ENCODE measurements around the gene BIN1.
"Not testable (repeated sequence)": the region's sequence is repeated elsewhere in the genome, so short reads cannot be mapped to it uniquely, and the experiment has no call there.

BIN1 gene

GRCh38 chr2:127039387-127040031 lies 67.4 kb downstream of the BIN1 start:
- Mint-ChIP-seq H3K9me3 (no peaks in the 10 kb centered on the region), H3K4me1 (ENCODE audit: low read depth) (peaks cover 5% of the 10 kb centered on the region), H3K36me3 (ENCODE audit: low read depth) (no peaks in the 10 kb centered on the region), H3K27me3 (no peaks in the 10 kb centered on the region), H3K27ac (no peak overlapping the region), H3K4me3 (no peak overlapping the region)

GRCh38 chr2:127037476-127037875 lies 69.5 kb downstream of the BIN1 start:
- Mint-ChIP-seq H3K9me3 (no peaks in the 10 kb centered on the region), H3K27ac (no peak overlapping the region), H3K4me3 (no peak overlapping the region), H3K27me3 (no peaks in the 10 kb centered on the region), H3K4me1 (ENCODE audit: low read depth) (peaks cover 5% of the 10 kb centered on the region), H3K36me3 (ENCODE audit: low read depth) (no peaks in the 10 kb centered on the region)

- peaks cover 6% of the 10 kb centered on the region for H3K27me3 Mint-ChIP-seq
- no peak overlapping the region for H3K4me3 Mint-ChIP-seq
- H3K9me3 Mint-ChIP-seq = no peaks in the 10 kb centered on the region
- peaks cover 5% of the 10 kb centered on the region for H3K4me1 Mint-ChIP-seq (ENCODE audit: low read depth)
- H3K27ac Mint-ChIP-seq = no peak overlapping the region
- no peaks in the 10 kb centered on the region for H3K36me3 Mint-ChIP-seq (ENCODE audit: low read depth)
These were observed 71.9 kb downstream of the BIN1 start for GRCh38 chr2:127034883-127035611.

- Mint-ChIP-seq H3K4me3 (no peak overlapping the region), H3K4me1 (ENCODE audit: low read depth) (no peaks in the 10 kb centered on the region), H3K36me3 (ENCODE audit: low read depth) (no peaks in the 10 kb centered on the region), H3K9me3 (no peaks in the 10 kb centered on the region), H3K27ac (no peak overlapping the region), H3K27me3 (peaks cover 16% of the 10 kb centered on the region)
These were observed 72.9 kb downstream of the BIN1 start for GRCh38 chr2:127034051-127034450.

DNA sequence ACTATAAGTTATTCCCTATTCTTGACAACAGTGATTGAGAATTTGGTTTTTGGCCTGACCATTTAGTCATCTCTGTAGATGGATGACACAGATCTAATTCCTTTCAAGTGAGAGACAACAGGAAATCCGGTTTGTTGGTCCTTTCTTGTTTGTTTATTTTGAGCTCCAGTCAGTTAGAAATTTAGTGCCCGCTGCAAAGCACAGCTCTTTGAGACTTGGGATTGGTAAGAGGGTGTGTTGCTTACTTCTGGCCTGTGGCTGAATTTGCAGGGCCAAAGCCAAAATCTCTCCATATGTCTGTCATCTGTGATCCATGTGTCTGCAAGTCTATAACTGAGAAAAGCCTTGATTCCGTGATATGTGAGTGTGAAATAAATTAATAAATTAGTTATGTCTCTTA lies 74.3 kb downstream of the BIN1 start:
- Mint-ChIP-seq H3K36me3 (ENCODE audit: low read depth) (no peaks in the 10 kb centered on the region), H3K4me1 (ENCODE audit: low read depth) (no peaks in the 10 kb centered on the region), H3K4me3 (no peak overlapping the region), H3K27ac (no peak overlapping the region), H3K9me3 (no peaks in the 10 kb centered on the region), H3K27me3 (peaks cover 27% of the 10 kb centered on the region)

- H3K4me1 Mint-ChIP-seq (ENCODE audit: low read depth) = peaks cover 10% of the 10 kb centered on the region
- no peak overlapping the region for H3K27ac Mint-ChIP-seq
- no peaks in the 10 kb centered on the region for H3K9me3 Mint-ChIP-seq
- H3K36me3 Mint-ChIP-seq (ENCODE audit: low read depth) = no peaks in the 10 kb centered on the region
- H3K27me3 Mint-ChIP-seq = peaks cover 33% of the 10 kb centered on the region
- H3K4me3 Mint-ChIP-seq = no peak overlapping the region
These were observed 77.5 kb downstream of the BIN1 start for GRCh38 chr2:127029350-127030051.

- H3K36me3 Mint-ChIP-seq (ENCODE audit: low read depth); H3K27ac Mint-ChIP-seq; H3K4me3 Mint-ChIP-seq; H3K9me3 Mint-ChIP-seq: not testable (repeated sequence)
- Mint-ChIP-seq H3K4me1 (ENCODE audit: low read depth) (peaks cover 12% of the 10 kb centered on the region), H3K27me3 (peaks cover 35% of the 10 kb centered on the region)
These were observed 78.2 kb downstream of the BIN1 start for GRCh38 chr2:127028745-127029144.

DNA sequence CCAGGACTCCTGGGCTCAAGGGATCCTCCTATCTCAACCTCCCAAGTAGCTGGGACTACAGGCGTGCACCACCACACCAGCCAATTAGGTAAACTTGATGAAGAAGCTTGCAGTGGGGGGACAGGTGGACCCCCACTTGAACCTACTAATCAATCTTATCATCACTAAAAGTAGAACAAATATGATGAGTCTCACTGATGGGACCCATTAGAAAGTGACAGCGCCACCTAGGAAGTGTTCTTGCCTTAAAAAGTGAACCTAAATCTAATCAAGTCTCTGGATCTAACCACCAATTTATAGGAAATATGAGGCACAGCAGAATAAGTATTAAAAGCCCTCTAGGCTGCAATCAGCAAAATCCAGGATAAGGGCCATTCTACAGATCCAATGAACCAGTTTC lies 79.2 kb downstream of the BIN1 start:
- no peak overlapping the region for H3K4me3 Mint-ChIP-seq
- no peaks in the 10 kb centered on the region for H3K9me3 Mint-ChIP-seq
- H3K36me3 Mint-ChIP-seq (ENCODE audit: low read depth) = no peaks in the 10 kb centered on the region
- no peak overlapping the region for H3K27ac Mint-ChIP-seq
- H3K27me3 Mint-ChIP-seq = peaks cover 35% of the 10 kb centered on the region
- H3K4me1 Mint-ChIP-seq (ENCODE audit: low read depth) = peaks cover 12% of the 10 kb centered on the region

GRCh38 chr2:127025359-127026166 lies 81.4 kb downstream of the BIN1 start:
- Mint-ChIP-seq H3K9me3 (no peaks in the 10 kb centered on the region), H3K4me1 (ENCODE audit: low read depth) (peaks cover 12% of the 10 kb centered on the region), H3K27me3 (peaks cover 30% of the 10 kb centered on the region), H3K4me3 (peak overlapping the region; percentile 72), H3K27ac (peak overlapping the region; percentile 14), H3K36me3 (ENCODE audit: low read depth) (no peaks in the 10 kb centered on the region)

DNA sequence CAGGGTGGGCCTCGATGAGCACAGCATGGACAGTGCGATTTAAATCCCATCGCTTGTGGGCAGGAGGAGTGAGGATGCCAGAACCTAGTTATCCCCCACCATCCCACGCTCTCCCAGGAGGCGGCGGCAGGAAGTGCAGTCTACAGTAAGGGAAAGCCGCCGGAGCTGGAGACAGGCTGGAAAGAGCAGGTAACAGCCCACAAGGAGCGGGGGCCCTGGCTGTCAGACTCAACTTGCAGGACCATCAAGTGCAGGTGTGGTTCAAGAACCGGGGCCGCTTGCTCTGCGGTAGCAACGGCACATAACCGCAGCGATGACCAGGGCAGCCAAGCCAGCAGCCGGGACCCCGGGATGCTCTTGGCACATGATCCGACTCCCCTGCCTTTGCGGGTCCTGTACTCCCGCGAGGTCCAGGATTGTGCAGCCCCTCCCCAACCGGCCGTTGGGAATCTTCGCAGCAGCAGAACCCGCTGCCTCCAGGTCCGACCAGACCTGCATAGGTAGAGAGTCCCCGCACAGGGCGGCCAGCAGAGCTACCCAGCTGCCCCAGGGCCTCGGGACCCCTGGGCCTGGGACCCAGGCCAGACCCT lies 82.1 kb downstream of the BIN1 start:
- Mint-ChIP-seq H3K27me3 (peaks cover 27% of the 10 kb centered on the region), H3K4me3 (no peak overlapping the region), H3K36me3 (ENCODE audit: low read depth) (no peaks in the 10 kb centered on the region), H3K9me3 (no peaks in the 10 kb centered on the region), H3K4me1 (ENCODE audit: low read depth) (peaks cover 12% of the 10 kb centered on the region), H3K27ac (no peak overlapping the region)

DNA sequence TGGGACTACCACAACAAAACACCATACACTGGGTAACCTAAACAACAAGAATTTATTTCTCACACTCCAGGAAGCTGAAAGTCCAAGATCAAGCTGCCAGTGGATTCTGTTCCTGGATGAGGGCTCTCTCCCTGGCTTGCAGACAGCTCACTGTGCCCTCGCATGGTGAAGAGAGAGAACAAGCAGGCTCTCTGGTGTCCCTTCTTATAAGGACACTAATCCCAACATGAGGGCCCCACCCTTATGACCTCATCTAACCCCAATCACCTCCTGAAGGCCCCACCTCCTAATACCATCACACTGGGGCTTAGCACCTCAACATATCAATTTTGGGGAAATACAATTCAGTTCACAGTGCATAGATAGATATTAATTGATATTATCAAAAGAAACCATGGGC lies 83.5 kb downstream of the BIN1 start:
- Mint-ChIP-seq H3K27ac (no peak overlapping the region), H3K4me1 (ENCODE audit: low read depth) (peaks cover 12% of the 10 kb centered on the region), H3K27me3 (peaks cover 14% of the 10 kb centered on the region), H3K9me3 (no peaks in the 10 kb centered on the region), H3K4me3 (no peak overlapping the region), H3K36me3 (ENCODE audit: low read depth) (no peaks in the 10 kb centered on the region)

- no peaks in the 10 kb centered on the region for H3K9me3 Mint-ChIP-seq
- peaks cover 9% of the 10 kb centered on the region for H3K27me3 Mint-ChIP-seq
- no peak overlapping the region for H3K27ac Mint-ChIP-seq
- H3K36me3 Mint-ChIP-seq (ENCODE audit: low read depth) = no peaks in the 10 kb centered on the region
- peaks cover 12% of the 10 kb centered on the region for H3K4me1 Mint-ChIP-seq (ENCODE audit: low read depth)
- H3K4me3 Mint-ChIP-seq = no peak overlapping the region
These were observed 84.1 kb downstream of the BIN1 start for GRCh38 chr2:127022817-127023216.

GRCh38 chr2:127020536-127020935 lies 86.4 kb downstream of the BIN1 start:
- H3K27ac Mint-ChIP-seq = no peak overlapping the region
- H3K4me1 Mint-ChIP-seq (ENCODE audit: low read depth) = peaks cover 5% of the 10 kb centered on the region
- no peak overlapping the region for H3K4me3 Mint-ChIP-seq
- H3K27me3 Mint-ChIP-seq = peaks cover 4% of the 10 kb centered on the region
- H3K9me3 Mint-ChIP-seq = no peaks in the 10 kb centered on the region
- H3K36me3 Mint-ChIP-seq (ENCODE audit: low read depth) = no peaks in the 10 kb centered on the region

GRCh38 chr2:127017548-127017947 lies 89.4 kb downstream of the BIN1 start:
- Mint-ChIP-seq H3K9me3 (no peaks in the 10 kb centered on the region), H3K4me1 (ENCODE audit: low read depth) (no peaks in the 10 kb centered on the region), H3K36me3 (ENCODE audit: low read depth) (no peaks in the 10 kb centered on the region), H3K4me3 (no peak overlapping the region), H3K27me3 (peaks cover 15% of the 10 kb centered on the region), H3K27ac (no peak overlapping the region)

All from stimulated activated naive CD8-positive, alpha-beta T cell treated with anti-CD3 and anti-CD28 coated beads, Interleukin-15, Interleukin-2, amounts not matched to agents 100 ng/mL and 50 ng/mL, for 24 hours (primary cell).